ENCODE data around the gene TOX3. TPM values are rescaled to one million over a fixed set of nuclear protein-coding genes. Genes with fewer than 3 reads are reported as not detected.

TOX3 gene
- total RNA-seq, 2 experiments from 2014 or later, result not detected

DNA sequence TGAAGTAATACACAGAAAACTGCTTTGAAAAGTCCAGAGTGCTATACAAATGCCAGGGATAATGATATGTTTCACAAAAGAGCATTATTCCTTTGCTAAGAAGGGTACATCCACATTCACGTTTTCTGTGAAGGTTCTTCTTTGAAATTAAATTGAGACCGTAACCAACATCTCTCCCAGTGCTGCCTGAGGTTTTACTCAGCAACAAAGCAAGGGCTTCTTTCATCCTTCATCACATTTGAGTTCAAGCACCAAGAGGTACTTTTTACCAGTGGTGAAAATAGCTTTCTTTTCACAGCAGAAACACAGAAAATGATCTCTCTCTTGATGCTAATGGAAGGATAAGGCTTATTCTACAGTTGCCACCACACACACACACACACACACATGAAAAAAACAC is 113.3 kb downstream of the TOX3 start:
- no peak for ATAC-seq
- H3K4me3 Mint-ChIP-seq, result no peak overlapping the region
- H3K27me3 Mint-ChIP-seq, result no peaks in the 10 kb centered on the region
- H3K9me3 Mint-ChIP-seq (ENCODE audit: low read depth), result no peaks in the 10 kb centered on the region
- no peak overlapping the region for H3K27ac Mint-ChIP-seq
- DNase-seq, result no peak
- CTCF ChIA-PET, result no interaction called here
- H3K4me1 Mint-ChIP-seq, result no peaks in the 10 kb centered on the region
- no peaks in the 10 kb centered on the region for H3K36me3 Mint-ChIP-seq

DNA sequence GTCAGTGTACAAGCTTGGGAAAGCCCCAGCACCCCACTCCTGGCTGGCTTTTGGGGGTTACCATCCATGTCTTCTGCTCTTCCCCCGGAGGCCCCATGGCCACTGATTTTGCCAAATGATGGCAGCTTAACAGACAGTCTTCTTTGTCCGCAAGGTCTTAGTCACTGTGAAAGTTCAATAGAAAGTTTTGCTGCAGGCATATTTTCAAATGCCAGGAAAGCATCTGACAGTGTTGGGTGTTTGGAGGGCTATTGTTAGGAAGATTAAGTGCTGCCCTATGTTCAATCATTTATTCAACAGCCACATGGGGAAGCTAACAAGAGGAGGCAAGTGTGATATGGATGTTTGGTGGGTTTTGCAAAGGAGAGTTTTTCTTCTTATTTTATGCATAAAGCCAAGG is 122.4 kb downstream of the TOX3 start:
- Mint-ChIP-seq H3K4me1 (no peaks in the 10 kb centered on the region), H3K27me3 (no peaks in the 10 kb centered on the region), H3K36me3 (no peaks in the 10 kb centered on the region), H3K4me3 (no peak overlapping the region), H3K27ac (no peak overlapping the region), H3K9me3 (ENCODE audit: low read depth) (no peaks in the 10 kb centered on the region)
- ATAC-seq, result no peak
- no peak for DNase-seq
- CTCF ChIA-PET, result no interaction called here

DNA sequence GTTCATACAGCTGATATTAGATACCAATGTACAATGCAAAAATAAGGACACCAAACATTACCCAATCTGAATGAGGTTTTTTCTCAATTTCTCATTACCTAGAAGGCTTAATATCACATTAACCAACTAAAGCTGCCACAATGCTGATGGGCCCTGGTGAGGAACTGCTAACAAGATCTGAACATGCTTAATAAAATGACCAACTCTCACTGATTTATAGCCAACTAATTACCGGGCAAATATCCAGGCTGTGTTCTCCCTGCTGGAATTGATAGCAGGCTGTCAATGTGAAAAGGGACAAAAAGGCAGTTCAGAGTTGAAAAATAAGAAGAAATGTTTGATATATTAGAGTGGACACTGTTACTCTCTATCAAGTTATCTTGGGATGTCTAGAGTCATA is 124.6 kb downstream of the TOX3 start:
- CTCF ChIA-PET, result no interaction called here
- H3K4me3 Mint-ChIP-seq, result no peak overlapping the region
- H3K9me3 Mint-ChIP-seq (ENCODE audit: low read depth), result peaks cover 7% of the 10 kb centered on the region
- no peak for ATAC-seq
- DNase-seq, result no peak
- H3K27me3 Mint-ChIP-seq, result no peaks in the 10 kb centered on the region
- H3K4me1 Mint-ChIP-seq, result no peaks in the 10 kb centered on the region
- no peaks in the 10 kb centered on the region for H3K36me3 Mint-ChIP-seq
- no peak overlapping the region for H3K27ac Mint-ChIP-seq

GRCh38 chr16:52418201-52418600 is 128.7 kb downstream of the TOX3 start:
- Mint-ChIP-seq H3K4me3 (no peak overlapping the region), H3K4me1 (no peaks in the 10 kb centered on the region)

DNA sequence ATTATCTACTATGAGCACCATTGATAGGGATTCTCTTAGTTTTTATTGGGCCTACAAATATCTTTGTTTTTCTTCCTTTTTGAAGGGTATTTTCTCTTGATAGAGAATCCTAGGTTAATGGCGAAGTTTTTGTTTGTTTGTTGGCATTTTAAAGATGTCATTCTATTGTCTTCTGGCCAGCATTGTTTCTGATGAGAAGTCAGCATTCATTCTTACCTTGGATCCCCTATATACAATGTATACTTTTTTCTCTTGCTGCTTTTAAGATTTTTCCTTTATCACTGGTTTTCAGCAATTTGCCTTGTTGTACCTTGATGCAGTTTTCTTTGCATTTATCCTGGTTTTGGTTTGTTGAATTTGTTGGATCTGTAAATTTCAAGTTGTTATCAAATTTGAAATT is 130.1 kb downstream of the TOX3 start:
- Mint-ChIP-seq H3K9me3 (ENCODE audit: low read depth) (peaks cover 11% of the 10 kb centered on the region), H3K4me3 (no peak overlapping the region), H3K36me3 (no peaks in the 10 kb centered on the region), H3K4me1 (no peaks in the 10 kb centered on the region), H3K27ac (no peak overlapping the region), H3K27me3 (no peaks in the 10 kb centered on the region)
- no peak for DNase-seq
- ATAC-seq, result no peak
- CTCF ChIA-PET, result no interaction called here

More at GRCh38 chr16:52418201-52418600, 128.7 kb downstream of the TOX3 start:
- DNase-seq (no peak), ATAC-seq (no peak)
- Mint-ChIP-seq H3K36me3 (no peaks in the 10 kb centered on the region), H3K27ac (no peak overlapping the region), H3K27me3 (no peaks in the 10 kb centered on the region), H3K9me3 (ENCODE audit: low read depth) (peaks cover 11% of the 10 kb centered on the region)
- CTCF ChIA-PET, result no interaction called here

DNA sequence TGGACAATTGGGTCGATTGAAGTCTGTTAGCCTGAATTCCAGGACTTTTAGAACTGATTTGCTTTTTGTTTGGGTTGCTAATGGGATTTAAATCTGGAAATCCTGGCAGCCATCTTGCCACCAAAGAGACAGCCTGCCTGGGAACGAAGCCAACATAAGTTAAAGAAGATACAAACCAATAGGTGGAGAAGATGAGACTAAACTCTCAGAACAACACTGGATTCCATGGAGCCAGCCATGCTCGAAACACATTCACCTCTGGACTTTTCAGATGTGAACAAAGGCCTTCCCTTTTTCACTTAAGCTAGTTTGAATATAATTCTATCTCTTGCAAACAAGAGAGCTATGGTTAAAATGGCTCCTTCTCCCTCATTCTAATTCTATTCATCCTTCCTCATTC is 135.9 kb downstream of the TOX3 start:
- ATAC-seq (no peak), DNase-seq (no peak)
- H3K4me1 Mint-ChIP-seq, result no peaks in the 10 kb centered on the region
- peaks cover 2% of the 10 kb centered on the region for H3K9me3 Mint-ChIP-seq (ENCODE audit: low read depth)
- H3K36me3 Mint-ChIP-seq, result no peaks in the 10 kb centered on the region
- H3K4me3 Mint-ChIP-seq, result no peak overlapping the region
- no peak overlapping the region for H3K27ac Mint-ChIP-seq
- CTCF ChIA-PET, result no interaction called here
- H3K27me3 Mint-ChIP-seq, result no peaks in the 10 kb centered on the region

GRCh38 chr16:52408191-52408845 is 138.6 kb downstream of the TOX3 start:
- Mint-ChIP-seq H3K36me3 (no peaks in the 10 kb centered on the region), H3K4me3 (no peak overlapping the region), H3K9me3 (ENCODE audit: low read depth) (peaks cover 2% of the 10 kb centered on the region), H3K4me1 (no peaks in the 10 kb centered on the region), H3K27me3 (no peaks in the 10 kb centered on the region), H3K27ac (no peak overlapping the region)
- CTCF ChIA-PET, result no interaction called here
- DNase-seq, result no peak
- no peak for ATAC-seq

GRCh38 chr16:52407778-52408177 is 139.2 kb downstream of the TOX3 start:
- Mint-ChIP-seq H3K27me3 (no peaks in the 10 kb centered on the region), H3K9me3 (ENCODE audit: low read depth) (peaks cover 2% of the 10 kb centered on the region), H3K27ac (no peak overlapping the region), H3K4me1 (no peaks in the 10 kb centered on the region), H3K4me3 (no peak overlapping the region), H3K36me3 (no peaks in the 10 kb centered on the region)
- CTCF ChIA-PET, result no interaction called here
- DNase-seq (no peak), ATAC-seq (no peak)

DNA sequence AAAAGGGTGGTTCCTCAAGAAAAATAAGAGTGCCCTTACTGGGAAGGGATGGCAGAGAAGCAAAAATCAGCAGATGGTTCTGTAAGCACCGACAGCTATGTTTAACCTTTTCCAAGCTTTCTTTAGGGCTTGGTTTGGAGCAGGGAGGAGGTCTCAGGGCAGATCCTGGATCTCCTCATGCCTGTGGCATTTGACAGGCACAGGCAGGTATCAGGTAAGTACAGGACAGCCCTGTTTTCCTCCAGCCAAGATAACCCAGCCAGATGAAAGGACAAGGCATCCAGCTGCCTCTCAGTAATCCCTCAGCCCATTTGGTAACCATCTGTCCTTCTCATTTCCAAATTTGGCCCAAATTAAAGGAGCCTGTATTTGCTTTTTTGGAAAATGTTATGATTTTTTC is 141.5 kb downstream of the TOX3 start:
- DNase-seq (no peak), ATAC-seq (no peak)
- no peaks in the 10 kb centered on the region for H3K4me1 Mint-ChIP-seq
- no peak overlapping the region for H3K27ac Mint-ChIP-seq
- no peaks in the 10 kb centered on the region for H3K27me3 Mint-ChIP-seq
- H3K36me3 Mint-ChIP-seq, result no peaks in the 10 kb centered on the region
- peaks cover under 1% of the 10 kb centered on the region for H3K9me3 Mint-ChIP-seq (ENCODE audit: low read depth)
- H3K4me3 Mint-ChIP-seq, result no peak overlapping the region
- CTCF ChIA-PET, result interaction anchor here (0.7 kb wide), 1 partner anchor 37 kb away, joined by 3 read pairs; no protein-coding TSS in a partner anchor

DNA sequence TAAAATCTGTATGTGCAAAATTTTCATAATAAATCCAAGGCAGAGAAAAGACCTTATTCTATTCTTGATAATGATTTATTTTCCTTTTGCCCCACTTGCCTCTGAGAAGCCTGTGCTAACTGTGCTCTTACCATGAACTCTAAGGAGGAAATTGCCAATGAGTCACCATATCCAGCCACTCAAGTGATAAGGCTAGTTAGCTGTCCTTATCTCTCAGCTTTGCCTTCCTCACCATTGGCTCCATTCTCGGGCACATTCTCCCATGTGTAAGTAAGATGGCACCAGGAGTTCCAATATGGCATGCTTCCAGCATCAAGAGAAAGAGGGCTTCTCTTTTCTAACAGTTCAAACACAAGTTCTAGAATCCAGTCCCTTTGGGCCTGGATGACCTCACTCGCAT is 142.4 kb downstream of the TOX3 start:
- Mint-ChIP-seq H3K9me3 (ENCODE audit: low read depth) (no peaks in the 10 kb centered on the region), H3K27ac (no peak overlapping the region), H3K27me3 (no peaks in the 10 kb centered on the region), H3K36me3 (no peaks in the 10 kb centered on the region), H3K4me3 (no peak overlapping the region), H3K4me1 (no peaks in the 10 kb centered on the region)
- no peak for DNase-seq
- no peak for ATAC-seq
- CTCF ChIA-PET, result no interaction called here

- no peaks in the 10 kb centered on the region for H3K36me3 Mint-ChIP-seq
- no peak for DNase-seq
- H3K27me3 Mint-ChIP-seq, result no peaks in the 10 kb centered on the region
- ATAC-seq, result no peak
- H3K4me1 Mint-ChIP-seq, result no peaks in the 10 kb centered on the region
- no peak overlapping the region for H3K27ac Mint-ChIP-seq
- CTCF ChIA-PET, result no interaction called here
- H3K4me3 Mint-ChIP-seq, result no peak overlapping the region
- peaks cover 3% of the 10 kb centered on the region for H3K9me3 Mint-ChIP-seq (ENCODE audit: low read depth)
Observed at GRCh38 chr16:52399116-52399515, 147.8 kb downstream of the TOX3 start.

GRCh38 chr16:52398491-52398960 is 148.4 kb downstream of the TOX3 start:
- H3K4me3 Mint-ChIP-seq, result no peak overlapping the region
- no peak overlapping the region for H3K27ac Mint-ChIP-seq
- DNase-seq (no peak), ATAC-seq (no peak)
- H3K27me3 Mint-ChIP-seq, result no peaks in the 10 kb centered on the region
- peaks cover 3% of the 10 kb centered on the region for H3K9me3 Mint-ChIP-seq (ENCODE audit: low read depth)
- no peaks in the 10 kb centered on the region for H3K36me3 Mint-ChIP-seq
- no peaks in the 10 kb centered on the region for H3K4me1 Mint-ChIP-seq
- CTCF ChIA-PET, result no interaction called here

DNA sequence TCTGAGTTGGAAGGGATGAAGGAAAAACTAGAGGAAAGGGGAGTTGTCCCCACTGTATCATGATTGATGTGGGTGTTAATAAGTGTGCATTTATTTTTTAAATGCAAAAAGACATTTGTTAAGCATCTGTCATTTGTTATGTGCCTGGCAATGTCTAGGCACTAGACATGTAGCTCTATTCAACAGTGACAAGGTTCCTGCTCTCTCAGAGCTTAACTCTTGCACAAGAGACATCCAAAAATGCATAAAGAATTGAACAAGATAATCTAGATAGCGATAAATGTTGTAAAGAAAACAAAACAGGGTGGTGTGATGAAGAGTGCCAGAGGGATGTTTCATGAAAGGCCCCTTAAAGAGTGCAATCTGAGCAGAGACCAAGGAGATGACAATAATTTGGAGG is 148.9 kb downstream of the TOX3 start:
- CTCF ChIA-PET, result no interaction called here
- H3K4me3 Mint-ChIP-seq, result no peak overlapping the region
- no peaks in the 10 kb centered on the region for H3K4me1 Mint-ChIP-seq
- no peak overlapping the region for H3K27ac Mint-ChIP-seq
- H3K27me3 Mint-ChIP-seq, result no peaks in the 10 kb centered on the region
- H3K36me3 Mint-ChIP-seq, result no peaks in the 10 kb centered on the region
- ATAC-seq (no peak), DNase-seq (no peak)
- H3K9me3 Mint-ChIP-seq (ENCODE audit: low read depth), result peaks cover 3% of the 10 kb centered on the region

DNA sequence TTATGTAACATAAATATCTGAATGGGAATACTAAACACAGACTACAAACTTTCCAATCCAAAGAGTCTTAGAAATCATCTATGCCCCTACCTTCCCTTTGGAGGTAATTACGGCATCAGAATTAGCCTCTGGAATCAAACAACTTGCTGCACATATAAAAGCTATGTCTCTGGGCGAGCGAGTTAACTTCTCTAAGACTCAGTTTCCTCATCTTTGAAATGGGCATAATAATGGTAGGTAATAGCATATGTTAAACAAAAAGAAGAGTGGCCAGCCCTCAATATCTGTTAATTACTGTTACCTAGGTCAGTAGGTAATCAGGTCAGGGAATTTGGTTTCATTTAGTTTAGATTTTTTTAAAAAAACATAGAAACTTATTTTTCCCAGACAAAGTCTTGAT is 153.5 kb downstream of the TOX3 start:
- ATAC-seq (no peak), DNase-seq (no peak)
- H3K4me3 Mint-ChIP-seq, result no peak overlapping the region
- CTCF ChIA-PET, result no interaction called here
- H3K27me3 Mint-ChIP-seq, result no peaks in the 10 kb centered on the region
- H3K27ac Mint-ChIP-seq, result no peak overlapping the region
- no peaks in the 10 kb centered on the region for H3K4me1 Mint-ChIP-seq
- H3K36me3 Mint-ChIP-seq, result no peaks in the 10 kb centered on the region
- peaks cover 3% of the 10 kb centered on the region for H3K9me3 Mint-ChIP-seq (ENCODE audit: low read depth)

- CTCF ChIA-PET, result no interaction called here
- ATAC-seq (no peak), DNase-seq (no peak)
- Mint-ChIP-seq H3K27ac (no peak overlapping the region), H3K4me1 (no peaks in the 10 kb centered on the region), H3K27me3 (no peaks in the 10 kb centered on the region), H3K9me3 (ENCODE audit: low read depth) (peaks cover 1% of the 10 kb centered on the region), H3K36me3 (no peaks in the 10 kb centered on the region), H3K4me3 (no peak overlapping the region)
Observed at GRCh38 chr16:52389045-52389444, 157.9 kb downstream of the TOX3 start.
